ENCODE data around the gene ARMH1.

ARMH1 gene

GRCh38 chr1:44674113-44675000, at the start of gene ARMH1, which contains the start of gene TMEM53:
Gene ARMH1 (plus strand): TSS chr1:44674714. CDS start chr1:44689698, 14,984 bp downstream.
Gene TMEM53 (minus strand): TSS chr1:44674481. CDS start chr1:44674391, 90 bp downstream.
- DNase-seq (ENCODE audit: low spot score) (peak; percentile 99), FAIRE-seq (peak; percentile 83)

- no peak for FAIRE-seq
- no peak for DNase-seq (ENCODE audit: low spot score)
These were observed 49.2 kb upstream of the ARMH1 start for GRCh38 chr1:44625348-44625747.

GRCh38 chr1:44628962-44629756, 45.4 kb upstream of the ARMH1 start:
- DNase-seq (ENCODE audit: low spot score): no peak
- no peak for FAIRE-seq

GRCh38 chr1:44630116-44630515, 44.4 kb upstream of the ARMH1 start:
- no peak for DNase-seq (ENCODE audit: low spot score)

GRCh38 chr1:44631333-44631646, 43.2 kb upstream of the ARMH1 start:
- no peak for DNase-seq (ENCODE audit: low spot score)
- peak; percentile 88 for FAIRE-seq

More at GRCh38 chr1:44630116-44630515, 44.4 kb upstream of the ARMH1 start:
- no peak for FAIRE-seq

GRCh38 chr1:44631647-44632539, 42.6 kb upstream of the ARMH1 start:
- FAIRE-seq (no peak), DNase-seq (ENCODE audit: low spot score) (peak; percentile 98)

- peak; percentile 29 for DNase-seq (ENCODE audit: low spot score)
These were observed 41.9 kb upstream of the ARMH1 start for GRCh38 chr1:44632598-44632997.

GRCh38 chr1:44634606-44635189, 39.8 kb upstream of the ARMH1 start:
- DNase-seq (ENCODE audit: low spot score): no peak
- FAIRE-seq: no peak

More at GRCh38 chr1:44632598-44632997, 41.9 kb upstream of the ARMH1 start:
- no peak for FAIRE-seq

- no peak for FAIRE-seq
- no peak for DNase-seq (ENCODE audit: low spot score)
These were observed 39.1 kb upstream of the ARMH1 start for GRCh38 chr1:44635439-44635838.

- DNase-seq (ENCODE audit: low spot score): no peak
- FAIRE-seq: no peak
These were observed 38.3 kb upstream of the ARMH1 start for GRCh38 chr1:44636083-44636687.

GRCh38 chr1:44636688-44637598, 37.6 kb upstream of the ARMH1 start:
- no peak for DNase-seq (ENCODE audit: low spot score)
- no peak for FAIRE-seq

GRCh38 chr1:44637702-44638411, 36.7 kb upstream of the ARMH1 start:
- FAIRE-seq: no peak

GRCh38 chr1:44640200-44640853, 34.2 kb upstream of the ARMH1 start:
- peak; percentile 30 for FAIRE-seq
- DNase-seq (ENCODE audit: low spot score): no peak

More at GRCh38 chr1:44637702-44638411, 36.7 kb upstream of the ARMH1 start:
- DNase-seq (ENCODE audit: low spot score): no peak

- FAIRE-seq: no peak
These were observed 33.1 kb upstream of the ARMH1 start for GRCh38 chr1:44641126-44642102.

GRCh38 chr1:44642255-44642654, 32.3 kb upstream of the ARMH1 start:
- DNase-seq (ENCODE audit: low spot score) (no peak), FAIRE-seq (no peak)

More at GRCh38 chr1:44641126-44642102, 33.1 kb upstream of the ARMH1 start:
- DNase-seq (ENCODE audit: low spot score): no peak

- FAIRE-seq: peak; percentile 53
These were observed 31.6 kb upstream of the ARMH1 start for GRCh38 chr1:44642925-44643324.

More at GRCh38 chr1:44642925-44643324, 31.6 kb upstream of the ARMH1 start:
- DNase-seq (ENCODE audit: low spot score): no peak
